HL-60 (cell line): ENCODE data around the gene CD109.

Source experiments
- CTCF ChIP-seq: IDR thresholded peaks from one replicate; pipeline ENCODE4 v1.5.1; 2011; ENCODE audit warnings: low read length, control low read depth, inconsistent platforms; ENCODE audit not compliant: insufficient read depth
- POLR2AphosphoS5 ChIP-seq: IDR thresholded peaks from 2 replicates; pipeline ENCODE4 v1.6.1; 2012; ENCODE audit warnings: low read depth
- TF ChIP-seq, protein P1 (sequence below): IDR thresholded peaks from 2 replicates; pipeline ENCODE4 v1.6.1; 2012; ENCODE audit warnings: low read depth; ENCODE audit not compliant: insufficient replicate concordance

DNA sequence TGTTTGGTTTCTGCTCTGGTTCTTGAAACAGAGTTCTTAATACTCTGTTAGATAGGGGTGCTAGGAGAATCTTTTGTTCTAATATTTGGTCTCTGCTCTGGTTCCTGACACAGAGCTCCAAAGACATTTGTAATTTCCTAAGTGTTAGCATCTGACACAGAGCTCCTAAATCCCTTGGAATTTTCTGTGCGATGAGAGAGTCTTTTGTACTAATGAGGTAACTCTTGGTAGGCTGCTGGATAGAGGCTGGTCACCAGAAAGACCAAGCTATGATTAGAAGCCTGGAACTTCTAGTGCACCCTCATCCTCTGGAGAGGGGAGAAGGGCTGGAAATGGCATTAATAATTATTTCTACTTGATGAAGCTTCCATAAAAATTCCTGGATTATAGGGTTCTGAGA lies 7.7 kb upstream of the CD109 start:
- no peak for TF ChIP-seq CTCF
- no peak for TF ChIP-seq POLR2AphosphoS5
- TF ChIP-seq, protein P1, sequence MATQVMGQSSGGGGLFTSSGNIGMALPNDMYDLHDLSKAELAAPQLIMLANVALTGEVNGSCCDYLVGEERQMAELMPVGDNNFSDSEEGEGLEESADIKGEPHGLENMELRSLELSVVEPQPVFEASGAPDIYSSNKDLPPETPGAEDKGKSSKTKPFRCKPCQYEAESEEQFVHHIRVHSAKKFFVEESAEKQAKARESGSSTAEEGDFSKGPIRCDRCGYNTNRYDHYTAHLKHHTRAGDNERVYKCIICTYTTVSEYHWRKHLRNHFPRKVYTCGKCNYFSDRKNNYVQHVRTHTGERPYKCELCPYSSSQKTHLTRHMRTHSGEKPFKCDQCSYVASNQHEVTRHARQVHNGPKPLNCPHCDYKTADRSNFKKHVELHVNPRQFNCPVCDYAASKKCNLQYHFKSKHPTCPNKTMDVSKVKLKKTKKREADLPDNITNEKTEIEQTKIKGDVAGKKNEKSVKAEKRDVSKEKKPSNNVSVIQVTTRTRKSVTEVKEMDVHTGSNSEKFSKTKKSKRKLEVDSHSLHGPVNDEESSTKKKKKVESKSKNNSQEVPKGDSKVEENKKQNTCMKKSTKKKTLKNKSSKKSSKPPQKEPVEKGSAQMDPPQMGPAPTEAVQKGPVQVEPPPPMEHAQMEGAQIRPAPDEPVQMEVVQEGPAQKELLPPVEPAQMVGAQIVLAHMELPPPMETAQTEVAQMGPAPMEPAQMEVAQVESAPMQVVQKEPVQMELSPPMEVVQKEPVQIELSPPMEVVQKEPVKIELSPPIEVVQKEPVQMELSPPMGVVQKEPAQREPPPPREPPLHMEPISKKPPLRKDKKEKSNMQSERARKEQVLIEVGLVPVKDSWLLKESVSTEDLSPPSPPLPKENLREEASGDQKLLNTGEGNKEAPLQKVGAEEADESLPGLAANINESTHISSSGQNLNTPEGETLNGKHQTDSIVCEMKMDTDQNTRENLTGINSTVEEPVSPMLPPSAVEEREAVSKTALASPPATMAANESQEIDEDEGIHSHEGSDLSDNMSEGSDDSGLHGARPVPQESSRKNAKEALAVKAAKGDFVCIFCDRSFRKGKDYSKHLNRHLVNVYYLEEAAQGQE, result no peak
